SK-N-SH (cell line): ENCODE results near the gene EML5. TPM values are rescaled to one million over a fixed set of nuclear protein-coding genes. Genes with fewer than 3 reads are reported as not detected.

Experiments used
- CTCF ChIA-PET: fragments of 300-600, 350-600 bp; formaldehyde crosslinking; extraction: SDS; loops from one replicate; lab custom pipeline; 2021; lab: Yijun Ruan, JAX
- POLR2A ChIA-PET: fragments of 350-600 bp; sonication (Branson Sonifier 250); formaldehyde crosslinking; extraction: SDS; loops from one replicate; lab custom pipeline; 2020; ENCODE audit warnings: antibody characterized with exemption, inconsistent platforms; lab: Yijun Ruan, JAX
- DNase-seq: peaks from one replicate; pipeline ENCODE4 v3.0.0; 2012
- H2AFZ ChIP-seq: fragments of 200-600 bp; sonication (generic); 2 replicates; pipeline ENCODE4 v1.8.1; 2016; ENCODE audit warnings: antibody characterized with exemption, mild to moderate bottlenecking, low read depth
- H3F3A ChIP-seq: fragments of 200-600 bp; sonication (generic); replicated peaks from 2 replicates; pipeline ENCODE3; 2016; ENCODE audit warnings: antibody characterized with exemption, mild to moderate bottlenecking; ENCODE audit not compliant: insufficient read depth
- H3K27ac ChIP-seq, 2 experiments: fragments of 200-500 bp in 1 of 2; fragments of 200-600 bp in 1 of 2; sonication (Bioruptor generic) in 1 of 2; sonication (generic), shearing (Covaris generic) in 1 of 2; 2 replicates each; pipeline versions ENCODE4 v1.5.1 to v1.6.1; 2014 to 2016; ENCODE audit warnings: low read depth in 2 of 2, inconsistent platforms in 1 of 2, low read length in 1 of 2, mild to moderate bottlenecking in 1 of 2, mixed read lengths in 1 of 2
- H3K27me3 ChIP-seq: fragments of 200-600 bp; sonication (generic), shearing (Covaris generic); 2 replicates; pipeline ENCODE4 v1.6.1; 2016; ENCODE audit warnings: mixed run types; ENCODE audit not compliant: insufficient read depth
- H3K36me3 ChIP-seq, 2 experiments: fragments of 200-500 bp in 1 of 2; fragments of 200-600 bp in 1 of 2; sonication (Bioruptor generic) in 1 of 2; sonication (generic) in 1 of 2; replicated peaks in 1 of 2; 2 replicates each; pipeline versions ENCODE3 to v1.5.1; 2014 to 2016; ENCODE audit warnings: low read length in 1 of 2, mild to moderate bottlenecking in 1 of 2; ENCODE audit not compliant: insufficient read depth in 2 of 2, control insufficient read depth in 1 of 2
- H3K4me1 ChIP-seq, 2 experiments: fragments of 200-500 bp in 1 of 2; fragments of 200-600 bp in 1 of 2; sonication (Bioruptor generic) in 1 of 2; sonication (generic), shearing (Covaris generic) in 1 of 2; 2 replicates each; pipeline versions ENCODE4 v1.5.1 to v1.6.1; 2014 to 2016; ENCODE audit warnings: low read depth in 1 of 2, low read length in 1 of 2, mixed run types in 1 of 2; ENCODE audit not compliant: insufficient read depth in 2 of 2, control insufficient read depth in 1 of 2
- H3K4me2 ChIP-seq: fragments of 200-600 bp; sonication (generic), shearing (Covaris generic); 2 replicates; pipeline ENCODE4 v1.6.1; 2017; ENCODE audit warnings: mixed run types
- H3K4me3 ChIP-seq, 2 experiments: fragments of 200-500 bp in 1 of 2; fragments of 200-600 bp in 1 of 2; sonication (Bioruptor generic) in 1 of 2; sonication (generic), shearing (Covaris generic) in 1 of 2; 2 replicates each; pipeline versions ENCODE4 v1.5.1 to v1.8.1; 2014 to 2016; ENCODE audit warnings: low read depth in 2 of 2, inconsistent platforms in 1 of 2, low read length in 1 of 2, mild to moderate bottlenecking in 1 of 2, mixed read lengths in 1 of 2, moderate library complexity in 1 of 2
- H3K79me2 ChIP-seq: fragments of 200-600 bp; sonication (generic); 2 replicates; pipeline ENCODE4 v1.8.1; 2017; ENCODE audit warnings: mild to moderate bottlenecking; ENCODE audit not compliant: insufficient read depth
- H3K9ac ChIP-seq: fragments of 200-600 bp; sonication (generic); 2 replicates; pipeline ENCODE4 v1.6.1; 2017; ENCODE audit warnings: mixed run types
- H3K9me2 ChIP-seq: fragments of 200-600 bp; sonication (generic); 2 replicates; pipeline ENCODE4 v1.6.1; 2017; ENCODE audit warnings: mixed run types
- H3K9me3 ChIP-seq: fragments of 200-600 bp; sonication (generic); 2 replicates; pipeline ENCODE4 v1.6.1; 2017; ENCODE audit warnings: mixed run types, mild to moderate bottlenecking, moderate library complexity
- H4K20me1 ChIP-seq: fragments of 200-600 bp; sonication (generic); 2 replicates; pipeline ENCODE4 v1.6.1; 2017; ENCODE audit warnings: mild to moderate bottlenecking, mixed run types; ENCODE audit not compliant: insufficient read depth
- EP300 ChIP-seq, 2 experiments: IDR thresholded peaks; 2 replicates each; pipeline versions ENCODE4 v1.4.0 to v1.6.1; 2012; ENCODE audit warnings: borderline replicate concordance in 1 of 2, low read depth in 1 of 2, low read length in 1 of 2
- FOSL2 ChIP-seq: IDR thresholded peaks from 2 replicates; pipeline ENCODE4 v1.4.0; 2012; ENCODE audit warnings: low read depth, mild to moderate bottlenecking, moderate library complexity, borderline replicate concordance
- GABPA ChIP-seq: IDR thresholded peaks from 2 replicates; pipeline ENCODE4 v1.4.0; 2012; ENCODE audit warnings: low read depth, mild to moderate bottlenecking
- GATA2 ChIP-seq: sonication (generic); formaldehyde crosslinking; IDR thresholded peaks from 2 replicates; pipeline ENCODE4 v1.5.0; 2020; ENCODE audit warnings: mild to moderate bottlenecking, missing genetic modification reagents
- MXI1 ChIP-seq: IDR thresholded peaks from 2 replicates; pipeline ENCODE4 v1.6.1; 2012; ENCODE audit warnings: mild to moderate bottlenecking, low read depth, low read length, improper control_type of control experiment
- POLR2AphosphoS5 ChIP-seq: IDR thresholded peaks from 2 replicates; pipeline ENCODE4 v1.6.1; 2012; ENCODE audit warnings: low read depth, low read length
- RAD21 ChIP-seq: IDR thresholded peaks from 2 replicates; pipeline ENCODE4 v1.6.1; 2012; ENCODE audit warnings: mild to moderate bottlenecking, low read length
- REST ChIP-seq: IDR thresholded peaks from 2 replicates; pipeline ENCODE4 v1.6.1; 2012; ENCODE audit warnings: mild to moderate bottlenecking, low read depth, low read length, moderate library complexity
- RFX5 ChIP-seq: IDR thresholded peaks from 2 replicates; pipeline ENCODE4 v1.6.1; 2012; ENCODE audit warnings: mild to moderate bottlenecking, improper control_type of control experiment, low read length
- RXRA ChIP-seq: IDR thresholded peaks from 2 replicates; pipeline ENCODE4 v1.4.0; 2012; ENCODE audit warnings: low read depth, mild to moderate bottlenecking, borderline replicate concordance
- YY1 ChIP-seq: IDR thresholded peaks from 2 replicates; pipeline ENCODE4 v1.4.0; 2012; ENCODE audit warnings: low read depth, mild to moderate bottlenecking
- WGBS: methylation state at CpG from one replicate; pipeline ENCODE4 v1.1.6; 2017; ENCODE audit warnings: low lambda C conversion rate; 5-methylcytosine and 5-hydroxymethylcytosine counted together
- polyA plus RNA-seq, 3 experiments: library from polyadenylated mRNA; depleted of rRNA; stranded (reverse); fragments of >200 nt; gene quantifications; 2 replicates each; pipeline ENCODE4 v1.2.3, GENCODE V29; 2012
- TF ChIP-seq, protein P1 (sequence below): IDR thresholded peaks from 2 replicates; pipeline ENCODE4; 2012

The EML5 gene
- polyA plus RNA-seq, 1 of the 3 experiments (the other 2 are of a cell fraction): 0.23 TPM

DNA sequence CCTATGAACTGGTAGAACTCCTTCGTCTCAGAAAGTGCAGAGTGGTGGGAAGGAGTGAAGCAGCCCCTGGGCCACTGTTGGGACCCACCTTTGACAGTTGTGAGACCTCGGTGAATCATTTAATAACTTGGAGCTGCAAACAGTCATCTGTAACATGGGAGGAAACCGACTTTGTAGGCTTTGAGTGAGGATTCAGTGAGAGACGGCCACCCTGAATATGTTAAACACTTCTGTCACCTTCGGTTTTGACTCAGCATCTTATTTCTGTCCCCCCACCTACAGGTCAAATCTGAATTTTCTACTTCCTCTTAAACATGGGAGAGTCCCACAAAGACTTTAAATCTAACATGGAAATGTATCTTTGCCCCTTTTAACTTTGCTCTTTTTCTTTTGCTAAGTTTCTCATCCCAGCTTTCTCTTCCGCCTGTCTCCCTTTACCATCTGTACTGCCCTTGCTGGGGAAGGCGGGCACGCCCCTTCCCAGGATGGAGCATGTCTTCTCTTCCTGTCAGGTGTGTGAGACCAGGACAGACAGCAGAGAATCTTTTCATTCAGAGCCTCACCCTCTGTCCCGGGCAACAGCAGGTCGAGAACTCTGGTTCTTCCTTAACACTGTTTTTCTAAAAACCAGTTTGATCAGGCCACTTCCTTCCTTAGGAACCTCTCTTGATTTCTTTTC, 192.9 kb downstream of the EML5 start (continued):
- TF ChIP-seq RXRA: no peak
- TF ChIP-seq, protein P1, sequence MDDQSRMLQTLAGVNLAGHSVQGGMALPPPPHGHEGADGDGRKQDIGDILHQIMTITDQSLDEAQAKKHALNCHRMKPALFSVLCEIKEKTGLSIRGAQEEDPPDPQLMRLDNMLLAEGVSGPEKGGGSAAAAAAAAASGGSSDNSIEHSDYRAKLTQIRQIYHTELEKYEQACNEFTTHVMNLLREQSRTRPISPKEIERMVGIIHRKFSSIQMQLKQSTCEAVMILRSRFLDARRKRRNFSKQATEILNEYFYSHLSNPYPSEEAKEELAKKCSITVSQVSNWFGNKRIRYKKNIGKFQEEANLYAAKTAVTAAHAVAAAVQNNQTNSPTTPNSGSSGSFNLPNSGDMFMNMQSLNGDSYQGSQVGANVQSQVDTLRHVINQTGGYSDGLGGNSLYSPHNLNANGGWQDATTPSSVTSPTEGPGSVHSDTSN: no peak

GRCh38 chr14:88599326-88599725, 193.4 kb downstream of the EML5 start:
- H3K36me3 ChIP-seq: peaks cover 73 to 93% of the 10 kb centered on the region in 2 experiments

DNA sequence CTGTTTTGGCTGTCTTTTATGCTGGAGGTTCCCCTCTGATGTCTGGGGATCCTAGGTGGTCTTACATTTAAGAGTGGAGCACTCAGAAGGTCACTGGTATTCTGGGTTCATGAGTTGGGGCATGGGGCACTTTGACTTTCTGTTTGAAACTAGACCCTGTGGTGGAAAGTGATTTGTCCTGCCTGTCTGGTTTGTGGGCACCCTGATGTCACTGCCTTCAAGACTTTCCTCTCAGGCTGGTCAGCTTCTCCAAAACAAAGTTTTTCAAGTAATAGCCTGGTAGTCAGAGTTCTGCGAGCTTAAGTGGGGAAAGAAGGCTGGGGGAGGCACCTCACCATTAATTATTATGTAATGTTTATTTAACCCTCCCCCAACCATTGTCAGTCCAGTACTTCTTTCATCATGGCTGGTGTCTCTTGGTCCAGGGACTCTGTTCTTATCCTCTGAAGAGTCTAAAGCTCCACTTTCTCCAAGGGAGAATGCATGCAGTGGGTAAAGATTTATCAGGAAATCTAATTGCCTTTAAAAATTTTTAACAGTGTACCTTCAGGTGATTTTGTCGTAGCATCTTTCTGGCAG, 194.6 kb downstream of the EML5 start:
- Histone ChIP-seq H3K27ac (no peak overlapping the region), H3K4me1 (no peaks in the 10 kb centered on the region), H3F3A (no peaks in the 10 kb centered on the region), H3K27me3 (no peaks in the 10 kb centered on the region), H3K9me2 (no peaks in the 10 kb centered on the region), H3K4me3 (no peak overlapping the region), H4K20me1 (no peaks in the 10 kb centered on the region), H3K9me3 (no peaks in the 10 kb centered on the region)
- WGBS: 98% methylated on average over 2 of the region's 2 CpGs
- CTCF ChIA-PET: no interaction called here
- no peak for DNase-seq
- TF ChIP-seq GABPA (no peak), EP300 (IDR thresholded peaks at IDR 0.05; ENCODE audit: borderline replicate concordance in 1 of 2, low read depth in 1 of 2, low read length in 1 of 2) (no peak), POLR2AphosphoS5 (no peak), REST (no peak), RAD21 (no peak), FOSL2 (no peak), RXRA (no peak), RFX5 (no peak), YY1 (no peak)
- TF ChIP-seq, all 33 proteins: peak for 0
- H3K9ac ChIP-seq: no peak overlapping the region
- peaks cover 73 to 93% of the 10 kb centered on the region in 2 experiments for H3K36me3 ChIP-seq
- H2AFZ ChIP-seq: no peak overlapping the region
- POLR2A ChIA-PET: no interaction called here
- H3K79me2 ChIP-seq: peaks cover 6% of the 10 kb centered on the region; the same call in 1 of the 2 replicates
- no peak overlapping the region for H3K4me2 ChIP-seq

More at GRCh38 chr14:88599326-88599725, 193.4 kb downstream of the EML5 start:
- H3K9me2 ChIP-seq: no peaks in the 10 kb centered on the region
- no peak overlapping the region for H3K27ac ChIP-seq
- 96% methylated on average over 8 of the region's 8 CpGs for WGBS
- H3K27me3 ChIP-seq: no peaks in the 10 kb centered on the region
- H3K9ac ChIP-seq: no peak overlapping the region
- TF ChIP-seq GATA2 (CRISPR knock-in tag) (no peak), MXI1 (no peak)
- ChIA-PET POLR2A (no interaction called here), CTCF (no interaction called here)
- H3F3A ChIP-seq: no peaks in the 10 kb centered on the region
- peaks cover 6% of the 10 kb centered on the region; the same call in 1 of the 2 replicates for H3K79me2 ChIP-seq
- no peak overlapping the region for H3K4me2 ChIP-seq
- no peaks in the 10 kb centered on the region for H4K20me1 ChIP-seq
- H2AFZ ChIP-seq: no peak overlapping the region
- DNase-seq: no peak
- H3K4me1 ChIP-seq: no peaks in the 10 kb centered on the region
- no peak overlapping the region for H3K4me3 ChIP-seq
- no peaks in the 10 kb centered on the region for H3K9me3 ChIP-seq
